Urinary bladder (tissue), 4 donors: ENCODE data around the gene THSD7B. TPM values are rescaled to one million over a fixed set of nuclear protein-coding genes. Genes with fewer than 3 reads are reported as not detected.
"Not testable (repeated sequence)": the region's sequence is repeated elsewhere in the genome, so short reads cannot be mapped to it uniquely, and the experiment has no call there.

ENCODE experiments used
- DNase-seq: peaks from one replicate; pipeline ENCODE4 v3.0.0-alpha.2; 2015; ENCODE audit errors: extremely low spot score
- H3K27ac ChIP-seq: one replicate; pipeline ENCODE4 v1.5.1; 2013; ENCODE audit warnings: low read depth, mild to moderate bottlenecking, moderate library complexity
- H3K36me3 ChIP-seq: one replicate; pipeline ENCODE4 v1.6.1; 2013; ENCODE audit warnings: mild to moderate bottlenecking, moderate library complexity; ENCODE audit not compliant: insufficient read depth
- H3K4me1 ChIP-seq: one replicate; pipeline ENCODE4 v1.6.1; 2013; ENCODE audit warnings: mild to moderate bottlenecking, moderate library complexity; ENCODE audit not compliant: insufficient read depth
- H3K4me3 ChIP-seq: one replicate; pipeline ENCODE4 v1.5.1; 2013; ENCODE audit warnings: low read depth, low read length
- WGBS: extraction: QIAGEN DNeasy Blood & Tissue Kit; methylation state at CpG from one replicate; pipeline ENCODE4 v1.1.7; 2013; 5-methylcytosine and 5-hydroxymethylcytosine counted together
- polyA plus RNA-seq: library from polyadenylated mRNA; stranded (reverse); fragments of 200-250 nt; gene quantifications from one replicate; pipeline ENCODE4 v1.2.3, GENCODE V29; 2013
- total RNA-seq: library from RNA; depleted of rRNA; stranded (reverse); fragments of >200 nt; gene quantifications from one replicate; pipeline ENCODE4 v1.2.3, GENCODE V29; 2014
- donor health status: healthy with polysubstance abuse.
- donor health status: healthy.

Gene THSD7B, protein sequence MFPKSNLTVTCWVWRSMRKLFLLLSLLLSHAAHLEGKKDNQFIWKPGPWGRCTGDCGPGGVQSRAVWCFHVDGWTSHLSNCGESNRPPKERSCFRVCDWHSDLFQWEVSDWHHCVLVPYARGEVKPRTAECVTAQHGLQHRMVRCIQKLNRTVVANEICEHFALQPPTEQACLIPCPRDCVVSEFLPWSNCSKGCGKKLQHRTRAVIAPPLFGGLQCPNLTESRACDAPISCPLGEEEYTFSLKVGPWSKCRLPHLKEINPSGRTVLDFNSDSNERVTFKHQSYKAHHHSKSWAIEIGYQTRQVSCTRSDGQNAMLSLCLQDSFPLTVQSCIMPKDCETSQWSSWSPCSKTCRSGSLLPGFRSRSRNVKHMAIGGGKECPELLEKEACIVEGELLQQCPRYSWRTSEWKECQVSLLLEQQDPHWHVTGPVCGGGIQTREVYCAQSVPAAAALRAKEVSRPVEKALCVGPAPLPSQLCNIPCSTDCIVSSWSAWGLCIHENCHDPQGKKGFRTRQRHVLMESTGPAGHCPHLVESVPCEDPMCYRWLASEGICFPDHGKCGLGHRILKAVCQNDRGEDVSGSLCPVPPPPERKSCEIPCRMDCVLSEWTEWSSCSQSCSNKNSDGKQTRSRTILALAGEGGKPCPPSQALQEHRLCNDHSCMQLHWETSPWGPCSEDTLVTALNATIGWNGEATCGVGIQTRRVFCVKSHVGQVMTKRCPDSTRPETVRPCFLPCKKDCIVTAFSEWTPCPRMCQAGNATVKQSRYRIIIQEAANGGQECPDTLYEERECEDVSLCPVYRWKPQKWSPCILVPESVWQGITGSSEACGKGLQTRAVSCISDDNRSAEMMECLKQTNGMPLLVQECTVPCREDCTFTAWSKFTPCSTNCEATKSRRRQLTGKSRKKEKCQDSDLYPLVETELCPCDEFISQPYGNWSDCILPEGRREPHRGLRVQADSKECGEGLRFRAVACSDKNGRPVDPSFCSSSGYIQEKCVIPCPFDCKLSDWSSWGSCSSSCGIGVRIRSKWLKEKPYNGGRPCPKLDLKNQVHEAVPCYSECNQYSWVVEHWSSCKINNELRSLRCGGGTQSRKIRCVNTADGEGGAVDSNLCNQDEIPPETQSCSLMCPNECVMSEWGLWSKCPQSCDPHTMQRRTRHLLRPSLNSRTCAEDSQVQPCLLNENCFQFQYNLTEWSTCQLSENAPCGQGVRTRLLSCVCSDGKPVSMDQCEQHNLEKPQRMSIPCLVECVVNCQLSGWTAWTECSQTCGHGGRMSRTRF (N-terminal part only)
- total RNA-seq (4.0 TPM), polyA plus RNA-seq (0.11 TPM)

DNA sequence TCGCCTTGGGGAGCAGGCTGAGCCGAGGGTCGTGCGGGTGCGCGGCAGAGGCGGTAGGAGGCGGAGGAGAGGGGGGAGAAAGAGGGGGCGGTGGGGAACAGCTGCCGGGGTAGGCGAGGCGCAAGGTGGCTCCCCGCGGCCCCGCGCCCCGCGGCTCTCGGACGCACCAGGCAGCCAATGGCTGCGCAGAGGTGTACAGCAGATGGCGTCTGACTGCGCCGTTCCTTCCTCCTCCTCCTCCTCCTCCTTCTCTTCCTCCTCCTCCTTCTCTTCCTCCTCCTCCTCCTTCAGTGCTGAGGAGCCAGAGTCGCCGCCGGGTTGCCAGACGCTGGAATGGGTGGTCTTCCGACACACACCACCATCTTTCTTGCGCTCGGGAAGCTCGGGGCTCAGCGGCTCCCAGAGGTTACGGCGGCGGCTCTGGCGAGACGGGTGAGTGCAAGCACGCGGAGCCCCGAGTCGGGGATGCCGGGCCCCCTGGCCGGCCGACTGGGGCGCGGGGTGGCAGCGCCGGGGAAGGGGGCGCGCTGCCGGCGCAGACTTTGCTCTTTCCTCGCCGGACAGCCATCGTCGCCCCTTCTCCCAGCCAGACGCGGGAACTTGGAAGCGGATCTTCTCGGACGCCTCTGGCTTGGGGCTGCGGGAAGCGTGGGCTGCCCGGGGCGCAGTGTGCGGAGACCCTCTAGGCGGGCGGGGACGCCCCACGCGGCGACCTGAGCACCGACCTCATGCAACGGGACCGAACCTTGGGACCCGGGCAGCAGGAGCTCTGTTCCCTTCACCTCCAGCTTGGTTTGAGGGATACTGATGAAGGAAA, at the start of gene THSD7B:
THSD7B (plus strand) TSS at position 290 of the 817 bp plus-strand sequence. CDS start 116,634 bp downstream, outside the sequence.
- Histone ChIP-seq H3K4me1 (no peaks in the 10 kb centered on the region), H3K27ac (no peak within 1 kb of the TSS), H3K36me3 (no peaks in the 10 kb centered on the region), H3K4me3 (peak within 1 kb of the TSS; percentile 26)
- no peak for DNase-seq
- under 1% methylated on average over 77 of the region's 77 CpGs for WGBS

DNA sequence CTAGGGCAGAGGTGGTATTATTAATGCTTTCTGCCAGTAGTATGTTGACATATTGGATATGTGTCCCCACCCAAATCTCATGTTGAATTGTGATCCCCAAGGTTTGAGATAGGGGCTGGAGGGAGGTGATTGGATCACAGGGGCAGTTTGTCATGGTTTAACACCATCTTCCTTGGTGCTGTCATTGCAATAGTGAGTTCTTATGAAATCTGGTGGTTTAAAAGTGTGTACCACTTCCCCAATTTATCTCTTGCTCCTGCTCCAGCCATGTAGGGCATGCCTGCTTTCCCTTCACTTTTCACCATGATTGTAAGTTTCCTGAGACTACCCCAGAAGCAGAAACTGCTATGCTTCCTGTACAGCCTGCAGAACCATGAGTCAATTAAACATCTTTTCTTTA, 47.1 kb upstream of the THSD7B start:
- no peaks in the 10 kb centered on the region for H3K36me3 ChIP-seq
- H3K4me1 ChIP-seq = no peaks in the 10 kb centered on the region
- DNase-seq = no peak
- H3K4me3 ChIP-seq = no peak overlapping the region
- H3K27ac ChIP-seq = no peak overlapping the region

DNA sequence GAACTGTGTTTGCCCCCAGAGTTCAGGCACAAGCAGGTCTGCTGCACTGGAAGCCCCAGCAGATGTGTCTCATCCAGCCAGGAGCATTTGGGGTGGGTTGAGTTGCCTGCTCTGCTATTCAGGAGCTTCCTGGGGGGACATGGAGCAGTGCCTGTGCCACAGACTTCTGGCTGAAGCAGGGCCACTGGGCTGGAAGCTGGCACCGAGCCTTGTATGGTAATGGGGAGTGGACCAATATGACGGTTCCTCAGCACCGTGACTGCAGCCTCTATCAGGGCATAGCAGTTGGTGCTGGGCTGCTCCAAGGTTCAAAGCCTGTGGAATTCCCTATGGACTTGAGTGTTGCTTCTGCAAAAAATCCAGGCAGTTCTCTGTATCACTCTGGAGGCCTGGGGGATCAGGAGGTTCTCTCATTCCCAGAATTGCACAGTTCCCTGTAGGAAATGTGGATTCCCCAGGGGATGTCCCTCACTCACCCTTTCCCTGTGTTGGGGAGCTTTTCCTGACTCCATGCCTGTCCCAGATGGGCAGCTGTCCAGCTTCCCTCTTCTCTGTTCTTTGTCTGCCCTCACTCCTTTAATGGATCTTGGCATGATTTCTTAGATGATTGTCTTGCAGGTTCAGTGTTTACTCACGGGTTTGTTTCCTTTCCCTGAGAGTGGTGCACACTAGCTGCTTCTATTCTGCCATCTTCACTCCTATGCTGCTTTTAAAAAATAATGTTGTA, 37.2 kb upstream of the THSD7B start:
- Histone ChIP-seq H3K4me3 (no peak overlapping the region), H3K27ac (no peak overlapping the region), H3K4me1 (no peaks in the 10 kb centered on the region), H3K36me3 (no peaks in the 10 kb centered on the region)
- 69% methylated on average over 4 of the region's 4 CpGs for WGBS
- no peak for DNase-seq

DNA sequence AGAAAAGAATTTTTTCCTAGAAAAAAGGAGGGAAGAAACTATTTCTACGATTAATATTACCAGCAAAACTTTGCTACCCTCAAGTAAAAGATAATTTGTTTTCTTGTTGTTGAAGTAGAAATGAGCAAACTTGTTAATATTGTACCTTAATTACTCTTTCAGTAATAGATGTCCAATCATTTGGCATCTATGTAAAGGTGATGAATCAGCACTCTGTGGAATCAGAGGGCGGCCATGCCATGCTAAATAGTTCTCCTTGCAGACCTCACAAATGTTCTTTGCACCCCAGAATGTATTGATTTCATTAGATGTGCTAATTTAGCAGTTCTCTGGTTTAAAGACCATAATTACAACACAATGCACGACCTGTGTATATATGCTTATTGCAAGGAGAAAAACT, 29.1 kb upstream of the THSD7B start:
- WGBS = 75% methylated on average over 3 of the region's 3 CpGs
- Histone ChIP-seq H3K36me3 (no peaks in the 10 kb centered on the region), H3K27ac (no peak overlapping the region), H3K4me3 (no peak overlapping the region), H3K4me1 (no peaks in the 10 kb centered on the region)
- DNase-seq = no peak

DNA sequence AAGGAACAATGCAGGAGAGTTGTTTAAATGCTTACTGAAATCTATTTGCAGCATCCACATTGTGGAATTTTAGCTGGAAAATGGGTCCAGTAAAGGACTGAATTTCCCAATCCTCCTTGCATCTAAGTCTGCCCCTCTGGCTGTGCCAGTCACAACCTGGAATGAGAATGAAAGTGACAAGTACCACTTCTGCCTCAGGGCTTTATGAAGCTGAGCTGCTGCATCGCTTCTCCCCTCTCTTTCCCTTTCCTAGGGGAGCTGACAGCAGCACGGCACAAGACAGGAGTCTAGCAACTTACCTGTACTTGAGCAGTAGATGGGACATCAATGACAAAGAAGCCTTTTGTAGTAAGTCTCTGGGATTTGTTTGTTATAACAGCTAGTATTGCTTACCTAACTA, 27.3 kb upstream of the THSD7B start:
- 62% methylated on average over 2 of the region's 2 CpGs for WGBS
- Histone ChIP-seq H3K27ac (no peak overlapping the region), H3K4me1 (no peaks in the 10 kb centered on the region), H3K36me3 (no peaks in the 10 kb centered on the region), H3K4me3 (no peak overlapping the region)
- DNase-seq = no peak

DNA sequence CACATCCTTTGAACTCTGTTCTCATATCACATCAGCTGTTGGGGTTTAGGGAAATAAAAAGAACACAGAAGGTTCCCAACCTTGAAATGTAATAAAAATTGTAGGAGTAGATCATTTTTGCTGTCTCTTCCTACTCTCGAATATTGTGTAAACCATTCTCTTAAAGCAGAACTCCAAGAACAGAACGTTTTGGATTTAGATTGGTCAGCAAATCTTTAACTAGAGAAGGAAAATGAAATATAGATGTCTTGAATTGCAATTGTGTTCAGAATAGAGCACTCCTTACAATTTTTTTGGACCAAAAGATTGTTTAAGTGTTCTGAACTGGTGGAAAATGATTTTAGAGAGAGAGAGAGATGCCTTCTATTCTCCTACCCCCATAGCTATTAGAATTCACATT, 23.9 kb upstream of the THSD7B start:
- 49% methylated on average over 2 of the region's 2 CpGs for WGBS

DNA sequence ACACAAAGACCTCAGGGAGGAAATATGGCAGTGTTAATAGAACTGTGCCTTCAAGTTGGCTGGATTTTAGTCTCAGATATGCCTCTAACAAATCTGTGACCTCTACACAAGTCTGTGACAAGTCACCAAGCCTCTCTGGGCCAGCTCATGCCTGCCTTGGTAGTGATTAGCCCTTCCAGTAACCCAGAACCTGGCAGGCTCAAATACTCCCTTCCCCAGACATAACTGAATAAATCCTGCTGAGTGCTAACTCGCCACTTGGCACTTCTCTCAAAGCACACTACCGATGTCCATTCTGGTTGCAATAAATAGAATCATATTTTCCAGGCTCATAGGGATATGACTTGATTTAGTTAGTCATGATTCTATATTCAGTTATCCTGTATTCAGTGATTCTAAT, 15.3 kb upstream of the THSD7B start:
- WGBS = 57% methylated on average over 2 of the region's 2 CpGs
- DNase-seq = no peak
- Histone ChIP-seq H3K27ac (no peak overlapping the region), H3K36me3 (no peaks in the 10 kb centered on the region), H3K4me3 (no peak overlapping the region), H3K4me1 (no peaks in the 10 kb centered on the region)

More for the DNA sequence above, 23.9 kb upstream of the THSD7B start:
- no peaks in the 10 kb centered on the region for H3K36me3 ChIP-seq
- no peak overlapping the region for H3K4me3 ChIP-seq
- DNase-seq = no peak
- no peak overlapping the region for H3K27ac ChIP-seq
- no peaks in the 10 kb centered on the region for H3K4me1 ChIP-seq

DNA sequence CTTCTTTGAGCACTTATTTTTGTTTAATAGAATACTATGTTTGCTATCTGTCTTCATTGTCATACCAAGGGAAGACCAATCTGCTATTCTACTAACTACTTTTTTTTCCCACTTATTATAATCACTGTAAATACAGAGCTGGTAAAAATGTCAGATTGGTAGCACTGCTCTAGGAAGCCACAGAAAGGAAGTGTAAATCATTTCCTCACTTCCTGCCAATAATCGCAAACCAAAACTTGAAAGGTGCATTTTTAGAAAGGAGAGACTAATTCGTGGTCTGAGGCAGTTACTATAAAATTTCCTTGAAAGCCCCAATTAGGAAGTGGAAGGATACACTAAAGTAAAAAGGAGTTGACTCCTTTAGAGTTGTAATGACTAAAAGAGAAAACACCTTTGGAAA, 13.9 kb upstream of the THSD7B start:
- Histone ChIP-seq H3K4me3 (no peak overlapping the region), H3K36me3 (no peaks in the 10 kb centered on the region), H3K4me1 (no peaks in the 10 kb centered on the region), H3K27ac (no peak overlapping the region)
- WGBS = 53% methylated on average over 2 of the region's 2 CpGs
- no peak for DNase-seq

DNA sequence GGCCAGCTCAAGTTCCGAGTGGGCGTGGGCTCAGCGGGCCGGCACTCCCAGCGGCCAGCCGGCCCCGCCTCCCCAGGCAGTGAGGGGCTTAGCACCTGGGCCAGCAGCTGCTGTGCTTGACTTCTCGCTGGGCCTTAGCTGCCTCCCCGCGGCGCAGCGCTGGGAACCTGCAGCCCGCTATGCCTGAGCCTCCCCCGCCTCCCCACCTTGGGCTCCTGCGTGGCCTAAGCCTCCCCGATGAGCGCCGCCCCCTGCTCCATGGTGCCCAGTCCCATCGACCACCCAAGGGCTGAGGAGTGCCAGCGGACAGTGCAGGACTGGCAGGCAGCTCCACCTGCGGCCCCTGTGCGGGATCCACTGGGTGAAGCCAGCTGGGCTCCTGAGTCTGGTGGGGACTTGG, 6.8 kb upstream of the THSD7B start:
- H3K4me3 ChIP-seq, DNase-seq, H3K27ac ChIP-seq, H3K4me1 ChIP-seq, H3K36me3 ChIP-seq: not testable (repeated sequence)
- WGBS = 97% methylated on average over 22 of the region's 22 CpGs

DNA sequence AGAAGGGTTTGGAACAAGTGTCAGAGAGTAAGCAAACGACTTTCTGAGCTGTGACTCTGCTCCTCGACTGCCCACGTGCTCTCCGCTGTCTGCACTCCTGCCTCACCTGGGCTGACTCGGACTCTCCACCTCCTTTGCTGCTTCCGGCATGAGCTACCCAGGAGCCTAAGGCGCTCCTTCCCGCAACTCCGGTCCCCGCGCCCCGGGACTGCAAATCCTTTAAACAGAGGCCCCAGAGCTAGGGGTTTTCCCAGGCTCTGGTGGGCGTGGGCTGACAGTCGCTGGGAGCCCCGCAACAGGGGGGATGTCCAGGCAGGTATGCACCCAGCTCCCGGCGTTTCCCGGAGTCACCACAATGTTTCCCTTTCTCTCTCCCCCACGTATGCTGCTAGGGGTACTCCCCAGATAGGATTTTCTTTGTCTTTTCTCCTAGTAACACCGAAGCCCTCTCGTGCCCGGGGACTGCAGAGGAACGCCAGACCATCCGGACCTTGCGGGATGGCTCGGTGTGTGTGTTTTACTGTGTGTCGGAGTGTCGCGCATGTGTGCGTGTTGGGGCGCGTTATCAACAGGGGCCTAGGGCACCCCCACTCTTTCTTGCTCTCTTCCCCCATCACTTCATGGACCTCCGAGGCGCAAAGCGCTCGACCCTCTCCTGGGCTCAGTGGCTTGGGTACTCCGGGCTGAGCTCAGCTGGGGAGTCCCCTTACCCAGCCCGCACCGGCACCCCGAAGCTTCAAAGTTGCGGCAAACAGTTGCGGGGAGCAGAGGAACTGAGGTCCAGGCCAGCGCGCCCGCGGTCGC, 691 bp upstream of the THSD7B start:
- Histone ChIP-seq H3K4me3 (peak overlapping the region; percentile 26), H3K4me1 (no peaks in the 10 kb centered on the region), H3K36me3 (no peaks in the 10 kb centered on the region), H3K27ac (no peak overlapping the region)
- WGBS = 3% methylated on average over 47 of the region's 47 CpGs
- DNase-seq = no peak

DNA sequence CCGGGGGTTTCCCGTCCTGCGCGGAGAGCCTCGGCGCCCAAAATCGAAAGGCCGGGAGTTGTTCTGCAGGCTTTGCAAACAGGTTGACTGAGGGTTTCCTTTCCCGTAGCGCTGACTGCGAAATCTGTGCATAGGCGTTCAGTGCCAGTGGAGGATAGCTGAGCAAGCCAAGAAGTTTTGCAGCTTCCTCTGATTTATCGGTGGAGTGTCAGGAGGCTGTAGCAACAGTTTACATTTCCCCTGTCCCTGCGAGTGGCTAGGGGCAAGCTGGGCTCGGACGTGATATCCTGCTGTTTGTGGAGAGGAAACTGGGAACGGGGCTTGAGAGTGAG, 694 bp downstream of the THSD7B start:
- Histone ChIP-seq H3K4me3 (peak overlapping the region; percentile 26), H3K27ac (no peak overlapping the region), H3K4me1 (no peaks in the 10 kb centered on the region), H3K36me3 (no peaks in the 10 kb centered on the region)
- 1% methylated on average over 17 of the region's 17 CpGs for WGBS
- no peak for DNase-seq

DNA sequence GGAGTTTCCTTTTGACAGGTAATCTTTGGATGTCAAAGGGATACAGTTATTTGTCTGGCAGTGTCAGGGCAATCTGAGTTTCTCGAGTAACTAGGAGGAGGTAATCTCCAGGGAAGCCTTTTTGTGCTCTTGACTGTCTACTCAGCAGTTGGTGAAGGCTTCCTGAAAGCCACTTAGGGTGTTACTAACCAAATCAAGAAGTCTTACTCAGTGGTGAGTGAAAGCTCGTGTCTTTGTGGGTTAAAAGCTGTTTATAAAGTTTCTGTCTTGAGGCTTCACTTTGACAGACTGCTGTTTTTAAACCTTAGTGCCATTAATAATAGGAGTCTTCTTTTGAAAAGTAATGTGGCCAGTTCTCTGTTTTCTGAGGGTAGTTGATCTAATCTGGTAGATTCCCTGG, 1.7 kb downstream of the THSD7B start:
- H3K4me1 ChIP-seq = no peaks in the 10 kb centered on the region
- H3K4me3 ChIP-seq = no peak overlapping the region
- no peak for DNase-seq
- no peaks in the 10 kb centered on the region for H3K36me3 ChIP-seq
- WGBS = 29% methylated on average over 2 of the region's 2 CpGs
- H3K27ac ChIP-seq = no peak overlapping the region
